Superior temporal gyrus (tissue), 1 donor: ENCODE results near the gene GPHB5.
A peak's percentile ranks its signal among the peaks of the same experiment; 100 is the strongest.
"Not testable (repeated sequence)": the region's sequence is repeated elsewhere in the genome, so short reads cannot be mapped to it uniquely, and the experiment has no call there.

ENCODE experiments used
- DNase-seq: peaks from one replicate; pipeline ENCODE4 v3.0.0-alpha.2; 2016; ENCODE audit errors: extremely low spot score

Gene GPHB5

GRCh38 chr14:63318835-63319234 lies at the start of gene GPHB5:
TSS of gene GPHB5 (minus strand) at chr14:63318935. CDS start at chr14:63317849, 1,086 bp downstream.
- no peak for DNase-seq

DNA sequence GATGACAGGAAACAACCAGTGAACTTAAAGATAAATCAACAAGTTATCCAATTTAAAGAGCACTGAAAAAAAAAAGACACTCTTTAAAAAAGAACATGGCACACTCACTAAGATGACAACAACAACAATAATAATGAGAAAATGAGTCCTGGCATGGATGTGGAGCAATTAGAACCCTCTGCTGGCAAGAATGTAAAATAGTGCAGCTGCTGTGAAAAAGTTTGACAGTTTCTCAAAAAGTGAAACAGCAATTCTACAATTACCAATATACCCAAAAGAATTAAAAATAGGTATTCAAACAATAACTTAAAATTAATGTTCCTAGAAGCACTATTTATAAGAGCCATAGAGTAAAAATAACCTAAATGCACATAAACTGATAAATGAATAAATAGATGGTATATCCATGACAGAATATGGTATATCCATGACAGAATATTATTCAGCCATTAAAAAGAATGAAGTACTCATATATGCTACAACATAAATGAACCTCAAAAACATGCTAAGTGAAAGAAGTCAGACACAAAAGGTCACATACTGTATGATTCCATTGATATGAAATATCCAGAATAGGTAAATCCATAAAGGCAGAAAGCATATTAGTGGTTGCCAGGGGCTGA lies 49.1 kb upstream of the GPHB5 start:
- no peak for DNase-seq

DNA sequence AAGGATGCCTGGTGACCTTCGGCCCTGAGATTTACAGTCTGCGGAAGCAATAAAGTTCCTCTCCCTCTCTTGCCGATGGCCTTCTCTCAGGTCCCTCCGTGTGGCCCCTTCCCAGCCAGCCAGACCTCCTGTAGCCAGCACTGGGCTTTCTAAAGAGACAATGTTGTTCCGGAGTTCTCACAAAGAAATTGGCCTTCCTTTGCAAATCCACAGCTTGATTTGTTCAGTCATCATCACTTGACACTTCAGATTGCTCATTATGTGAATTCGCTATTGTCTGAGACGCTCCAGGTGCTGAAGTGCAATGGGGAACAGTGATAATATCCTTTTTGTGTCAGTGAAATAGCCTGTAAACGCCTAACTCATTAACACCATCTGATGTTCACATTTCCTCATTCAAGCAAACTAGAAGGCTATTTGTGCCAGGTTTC lies 43.7 kb upstream of the GPHB5 start:
- DNase-seq = no peak

- DNase-seq = no peak
These were observed 43.1 kb upstream of the GPHB5 start for GRCh38 chr14:63361790-63362189.

DNA sequence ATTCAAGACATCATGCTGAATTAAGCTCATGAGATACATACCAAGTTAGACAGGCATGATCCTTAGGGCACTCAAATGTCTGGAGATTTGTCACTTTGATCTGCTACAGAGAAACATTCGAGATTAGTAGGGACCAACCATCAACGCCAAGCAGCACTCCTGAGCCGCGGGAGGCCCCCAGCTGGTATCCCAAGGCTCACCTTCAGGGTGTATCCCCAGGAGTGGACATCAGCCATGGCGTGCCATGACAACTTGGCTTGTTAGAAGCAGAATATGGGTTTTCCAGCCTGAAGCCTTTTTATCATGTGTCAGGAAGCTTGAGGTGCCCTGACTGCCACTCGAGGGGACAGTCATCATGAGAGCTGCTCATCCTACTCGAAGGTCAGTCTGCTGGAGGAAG lies 39.1 kb upstream of the GPHB5 start:
- DNase-seq = no peak

DNA sequence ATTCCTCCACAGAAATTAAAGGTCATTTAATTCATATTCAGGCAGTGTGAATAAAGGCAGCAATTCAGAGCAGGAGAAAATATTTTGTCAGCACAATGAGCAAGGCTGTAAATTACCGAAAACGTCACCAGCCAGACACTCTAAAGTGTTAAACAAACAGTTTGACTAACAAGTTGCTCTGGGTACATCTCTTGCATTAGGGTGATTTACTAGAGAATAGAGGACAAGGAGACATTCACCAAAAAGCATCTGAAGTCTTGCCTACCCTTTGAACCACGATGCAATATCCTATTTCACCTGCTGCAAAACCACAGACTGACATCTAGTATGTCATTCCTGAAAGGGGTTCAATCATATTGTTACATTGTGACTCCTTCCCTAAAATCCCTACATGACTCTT lies 27.1 kb upstream of the GPHB5 start:
- no peak for DNase-seq

GRCh38 chr14:63344336-63344735 lies 25.6 kb upstream of the GPHB5 start:
- DNase-seq = no peak

DNA sequence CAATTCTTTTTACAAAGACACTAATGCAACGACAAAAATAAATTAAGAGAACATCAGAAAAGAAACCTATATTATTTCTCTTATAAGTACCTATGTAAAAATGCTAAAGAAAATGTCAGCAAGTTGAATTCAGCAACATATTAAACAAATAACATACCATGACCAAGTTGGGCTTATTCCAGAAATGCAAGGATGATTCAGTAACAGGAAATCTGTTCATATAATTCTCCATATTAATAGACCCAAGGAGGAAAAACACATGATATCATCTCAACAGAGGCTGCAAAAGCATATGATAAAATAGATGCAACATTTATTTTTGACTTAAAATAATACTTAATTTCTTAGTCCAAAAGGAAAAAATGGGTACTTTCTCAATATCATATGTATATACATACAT lies 25.1 kb upstream of the GPHB5 start:
- no peak for DNase-seq

GRCh38 chr14:63342371-63342770 lies 23.6 kb upstream of the GPHB5 start:
- no peak for DNase-seq

DNA sequence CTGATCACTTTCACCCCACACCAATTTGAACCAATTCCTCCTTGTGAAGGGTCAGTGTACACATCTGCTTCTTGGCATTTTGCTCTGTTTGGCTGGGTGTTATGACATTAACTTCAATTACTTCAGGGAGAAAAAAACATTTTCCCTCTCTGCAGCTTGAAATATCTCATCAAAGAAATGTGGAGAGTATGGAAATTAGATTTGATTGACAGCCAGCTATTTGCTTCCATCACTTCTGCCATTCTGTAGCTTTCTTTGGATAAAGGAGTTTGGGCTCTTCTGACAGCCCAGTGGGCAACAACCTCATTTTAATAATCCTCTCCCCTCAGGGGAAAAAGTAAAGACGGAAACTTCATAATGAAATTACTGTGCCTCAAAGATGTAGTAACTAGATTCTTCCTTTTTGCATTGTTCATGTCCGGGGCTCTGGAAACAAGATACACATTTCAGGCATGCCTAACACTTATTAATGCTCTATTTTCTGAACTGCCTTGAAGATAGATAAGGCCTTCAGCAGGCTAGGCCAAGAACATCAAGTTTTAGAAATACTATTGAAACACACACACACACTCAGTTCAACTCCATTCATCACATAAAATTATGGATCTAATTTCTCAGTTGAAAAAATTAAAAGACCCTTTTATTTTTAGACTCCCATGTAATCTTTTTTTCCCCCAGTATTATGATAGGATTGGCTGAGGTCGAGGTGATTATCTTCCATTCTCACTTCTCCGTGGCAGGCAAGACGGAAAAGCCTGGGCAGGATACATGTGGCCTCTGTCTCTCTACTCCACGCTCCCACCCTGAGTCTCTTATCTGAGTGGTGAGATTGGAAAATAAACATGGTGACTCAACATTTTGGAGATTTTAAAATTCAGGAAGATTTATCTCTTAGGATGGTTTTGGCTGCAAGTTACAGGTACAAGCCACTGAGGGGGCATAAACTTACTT lies 10.3 kb upstream of the GPHB5 start:
- DNase-seq = no peak

DNA sequence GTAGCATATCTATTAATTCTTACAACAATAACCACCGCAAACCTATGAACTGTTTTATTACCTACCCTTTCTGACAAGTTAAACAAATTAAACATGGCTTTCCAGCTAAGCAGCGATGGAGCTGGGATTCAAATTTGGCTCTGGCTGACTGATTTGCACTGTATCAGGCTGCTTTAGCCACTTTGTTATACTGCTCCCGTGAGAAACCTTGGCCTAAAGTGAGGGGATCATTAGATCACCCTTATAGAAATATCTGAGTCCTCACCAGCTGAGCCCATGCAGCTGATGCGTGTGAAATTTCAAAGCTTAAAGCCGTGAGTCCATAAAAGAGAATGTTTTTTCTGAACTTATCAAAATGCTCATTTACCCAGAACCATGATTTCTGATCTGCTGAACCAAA lies 8.1 kb upstream of the GPHB5 start:
- no peak for DNase-seq

- DNase-seq = no peak
These were observed 4.3 kb upstream of the GPHB5 start for GRCh38 chr14:63322897-63323573.

GRCh38 chr14:63322472-63322871 lies 3.7 kb upstream of the GPHB5 start:
- no peak for DNase-seq

- no peak for DNase-seq
These were observed 9.9 kb downstream of the GPHB5 start for GRCh38 chr14:63308723-63309317.

DNA sequence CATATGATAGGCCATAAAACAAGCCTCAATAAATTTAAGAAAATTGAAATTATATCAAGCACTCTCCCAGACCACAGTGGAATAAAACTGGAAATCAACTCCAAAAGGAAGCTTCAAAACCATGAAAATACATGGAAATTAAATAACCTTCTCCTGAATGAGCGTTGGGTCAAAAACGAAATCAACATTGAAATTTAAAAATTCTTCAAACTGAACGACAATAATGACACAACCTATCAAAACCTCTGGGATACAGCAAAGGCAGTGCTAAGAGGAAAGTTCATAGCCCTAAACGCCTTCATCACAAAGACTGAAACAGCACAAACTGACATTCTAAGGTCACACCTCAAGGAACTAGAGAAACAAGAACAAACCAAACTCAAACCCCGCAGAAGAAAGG lies 14.3 kb downstream of the GPHB5 start:
- not testable (repeated sequence) for DNase-seq

GRCh38 chr14:63301891-63302534 lies 16.7 kb downstream of the GPHB5 start:
- no peak for DNase-seq

DNA sequence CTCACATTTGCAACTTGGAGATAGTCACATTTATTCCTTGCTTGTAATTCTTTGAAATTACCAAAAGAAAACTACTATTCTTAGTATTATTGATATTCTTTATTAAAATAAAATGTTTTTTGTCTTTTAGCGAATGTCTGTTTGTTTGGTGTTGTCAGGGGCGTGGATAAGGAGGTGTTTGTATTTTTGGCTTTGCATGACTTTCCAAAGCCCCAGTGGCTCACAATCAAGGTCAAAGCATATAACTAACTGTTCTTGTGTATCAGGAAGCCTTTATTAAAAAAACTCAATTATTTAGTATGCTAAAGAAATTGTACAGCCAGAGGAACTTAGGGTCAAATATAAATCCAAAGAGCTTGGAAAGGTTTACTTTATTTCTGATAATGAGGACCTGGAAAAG lies 17.9 kb downstream of the GPHB5 start:
- no peak for DNase-seq

DNA sequence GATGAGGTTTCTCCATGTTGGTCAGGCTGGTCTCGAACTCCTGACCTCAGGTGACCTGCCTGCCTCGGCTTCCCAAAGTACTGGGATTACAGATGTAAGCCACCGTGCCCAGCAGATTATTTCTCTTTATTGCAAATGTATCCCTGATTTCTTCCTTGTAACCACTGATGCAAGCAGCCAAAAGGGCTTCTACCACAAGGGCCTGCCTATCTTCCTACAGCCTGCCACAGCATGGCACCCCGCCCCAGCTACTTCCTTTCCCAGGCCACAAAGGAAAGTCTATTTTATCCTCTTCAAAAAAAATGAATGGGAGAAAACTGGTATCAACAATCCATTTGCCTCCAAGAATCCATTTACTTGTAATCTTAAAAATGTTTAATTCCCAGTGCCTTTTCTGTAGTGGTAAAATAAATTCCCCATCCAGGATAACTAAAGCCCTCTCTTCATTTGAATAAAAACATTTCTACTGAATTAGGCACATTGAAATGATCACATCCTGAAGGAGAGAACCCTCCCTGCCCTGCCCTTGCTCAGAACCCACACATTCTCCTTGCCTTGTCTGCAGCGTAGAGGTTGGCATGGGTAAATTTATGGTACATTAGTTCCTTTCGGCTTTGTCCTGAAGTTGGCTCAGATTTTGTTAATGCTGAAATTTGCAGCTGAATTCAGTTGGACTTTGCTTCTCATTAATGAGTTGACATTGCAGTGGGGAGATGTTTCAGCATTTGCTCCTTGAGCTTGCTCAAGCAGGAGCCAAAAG lies 19.2 kb downstream of the GPHB5 start:
- DNase-seq = no peak

DNA sequence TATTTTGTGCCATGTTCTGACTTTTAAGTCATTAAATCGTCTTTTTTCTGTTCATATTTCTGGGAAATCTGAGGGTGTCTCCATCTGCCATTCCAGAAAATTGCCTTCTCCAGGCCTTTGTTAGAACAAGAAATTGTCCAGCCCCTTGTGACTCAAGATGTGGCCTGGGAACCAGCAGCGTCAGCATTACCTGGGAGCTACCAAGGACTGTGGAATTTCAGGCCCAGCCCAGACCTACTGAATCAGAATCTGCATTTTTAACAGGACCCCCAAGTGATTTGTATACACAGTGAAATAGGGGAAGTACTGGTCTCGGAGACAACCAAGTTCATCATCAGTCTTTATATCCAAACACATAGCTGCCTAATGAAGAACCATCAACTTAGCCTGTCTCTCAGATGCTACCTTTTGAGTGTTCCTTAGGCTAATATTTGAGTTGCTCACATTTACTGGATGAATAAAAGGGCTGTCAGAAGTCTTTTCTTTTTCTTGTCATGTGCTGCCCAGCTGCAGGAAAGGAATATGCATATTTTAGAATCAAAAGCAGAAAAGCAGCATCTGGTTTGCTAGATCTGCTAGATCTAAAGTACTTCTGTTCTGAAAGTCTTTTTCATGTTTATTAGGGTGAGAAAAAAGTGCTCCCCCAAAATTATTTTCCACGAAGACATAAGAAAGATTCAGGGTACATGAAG lies 21.2 kb downstream of the GPHB5 start:
- DNase-seq = no peak

GRCh38 chr14:63296060-63296563 lies 22.6 kb downstream of the GPHB5 start:
- peak; percentile 60 for DNase-seq
